A549 (cell line): Measurements from ENCODE around the gene TM4SF18. TPM values are rescaled to one million over a fixed set of nuclear protein-coding genes. Genes with fewer than 3 reads are reported as not detected.

Experiments used
- ATAC-seq, 2 experiments: fragments of 200-7000 bp in 1 of 2; fragments of >200 bp in 1 of 2; cut with Nextera tagmentation in 1 of 2; cut with Tn5 transposase in 1 of 2; 3 replicates each; pipeline versions ENCODE4 v1.8.0 to v1.9.1; 2018 to 2020; ENCODE audit warnings: mild to moderate bottlenecking in 1 of 2, moderate library complexity in 1 of 2
- CTCF ChIA-PET: fragments of 300-600 bp; sonication (Branson Sonifier 250); formaldehyde crosslinking; extraction: SDS; loops from one replicate; lab custom pipeline; 2021; ENCODE audit warnings: antibody characterized with exemption, inconsistent platforms; lab: Yijun Ruan, JAX
- POLR2A ChIA-PET: fragments of 350-600 bp; formaldehyde crosslinking; extraction: SDS; loops from one replicate; lab custom pipeline; 2021; ENCODE audit warnings: antibody characterized with exemption, inconsistent platforms; lab: Yijun Ruan, JAX
- DNase-seq, 2 experiments: peaks; one replicate each; pipeline versions ENCODE4 v3.0.0 to v3.0.0-alpha.2; 2011 to 2016; ENCODE audit warnings: low read depth in 1 of 2, low spot score in 1 of 2
- FAIRE-seq: peaks from 2 replicates; lab custom pipeline; 2011; peaks lifted over from hg19 to GRCh38; lab: Jason Lieb, UNC
- H3K27ac ChIP-seq, 2 experiments: fragments of >200 bp; sonication (Bioruptor Twin); formaldehyde crosslinking; 3 replicates each; pipeline ENCODE4 v1.5.1; 2016 to 2017
- H3K4me1 ChIP-seq: fragments of >200 bp; sonication (Bioruptor Twin); formaldehyde crosslinking; 3 replicates; pipeline ENCODE4 v1.6.1; 2016
- H3K4me2 ChIP-seq: fragments of >200 bp; sonication (Bioruptor Twin); formaldehyde crosslinking; 3 replicates; pipeline ENCODE4 v1.6.1; 2016
- H3K4me3 ChIP-seq: fragments of >200 bp; sonication (Bioruptor Twin); formaldehyde crosslinking; 3 replicates; pipeline ENCODE4 v1.5.1; 2016
- H3K9me3 ChIP-seq: fragments of >200 bp; sonication (Bioruptor Twin); formaldehyde crosslinking; 3 replicates; pipeline ENCODE4 v1.6.1; 2016
- ATOH8 ChIP-seq: fragments of 250-450 bp; sonication (Bioruptor Pico); IDR thresholded peaks from 2 replicates; pipeline ENCODE4 v1.5.0; 2020; ENCODE audit warnings: low read depth, mild to moderate bottlenecking, moderate library complexity
- BCL3 ChIP-seq: fragments of >200 bp; sonication (Bioruptor Twin); formaldehyde crosslinking; IDR thresholded peaks from 3 replicates; pipeline ENCODE4 v1.6.1; 2016
- CBX2 ChIP-seq: fragments of 200-600 bp; sonication (generic); IDR thresholded peaks from 2 replicates; pipeline ENCODE4 v1.6.1; 2016; ENCODE audit warnings: low read depth, mild to moderate bottlenecking, borderline replicate concordance
- CEBPB ChIP-seq, 2 experiments: fragments of >200 bp in 1 of 2; sonication (Bioruptor Twin) in 1 of 2; formaldehyde crosslinking in 1 of 2; IDR thresholded peaks; 2 replicates each; pipeline ENCODE4 v1.6.1; 2012 to 2016
- CHD2 ChIP-seq: fragments of 150-350 bp; IDR thresholded peaks from 2 replicates; pipeline ENCODE4 v1.6.1; 2014; ENCODE audit warnings: low read length; ENCODE audit not compliant: partially characterized antibody
- E2F6 ChIP-seq: IDR thresholded peaks from 2 replicates; pipeline ENCODE4 v1.6.1; 2012; ENCODE audit warnings: low read depth, borderline replicate concordance
- EHMT2 ChIP-seq: fragments of 200-600 bp; sonication (generic); IDR thresholded peaks from 2 replicates; pipeline ENCODE4 v1.6.1; 2016; ENCODE audit warnings: antibody characterized with exemption, low read depth, mild to moderate bottlenecking, moderate library complexity
- ESRRA ChIP-seq: fragments of 150-350 bp; IDR thresholded peaks from 2 replicates; pipeline ENCODE4 v1.6.1; 2014; ENCODE audit warnings: mild to moderate bottlenecking, low read length, borderline replicate concordance
- FOSL2 ChIP-seq, 2 experiments: fragments of 450-650 bp in 1 of 2; fragments of >200 bp in 1 of 2; sonication (Bioruptor Twin) in 1 of 2; formaldehyde crosslinking; IDR thresholded peaks; 2 replicates each; pipeline versions ENCODE4 v1.5.0 to v1.6.1; 2016 to 2020; ENCODE audit warnings: mild to moderate bottlenecking in 1 of 2, moderate library complexity in 1 of 2
- FOXS1 ChIP-seq: fragments of 250-450 bp; sonication (Bioruptor Pico); IDR thresholded peaks from 2 replicates; pipeline ENCODE4 v1.5.0; 2020; ENCODE audit warnings: mild to moderate bottlenecking, moderate library complexity
- GATA3 ChIP-seq: IDR thresholded peaks from 2 replicates; pipeline ENCODE4 v1.6.1; 2012; ENCODE audit warnings: borderline replicate concordance
- HMGXB4 ChIP-seq: fragments of 250-450 bp; sonication (Bioruptor Pico); IDR thresholded peaks from 2 replicates; pipeline ENCODE4 v1.5.0; 2021; ENCODE audit warnings: mild to moderate bottlenecking, moderate library complexity, borderline replicate concordance
- KDM1A ChIP-seq: fragments of 200-600 bp; sonication (generic); IDR thresholded peaks from 2 replicates; pipeline ENCODE4 v1.6.1; 2016; ENCODE audit warnings: low read depth, mild to moderate bottlenecking
- MAFK ChIP-seq: fragments of 450-650 bp; IDR thresholded peaks from 2 replicates; pipeline ENCODE4 v1.6.1; 2014; ENCODE audit not compliant: partially characterized antibody
- MAZ ChIP-seq: fragments of 150-350 bp; IDR thresholded peaks from 2 replicates; pipeline ENCODE4 v1.6.1; 2014; ENCODE audit warnings: antibody characterized with exemption, low read depth, low read length, borderline replicate concordance
- MYC ChIP-seq: IDR thresholded peaks from 2 replicates; pipeline ENCODE4 v1.6.1; 2012; ENCODE audit warnings: mild to moderate bottlenecking, inconsistent platforms, low read length, improper control_type of control experiment, borderline replicate concordance
- NFE2L2 ChIP-seq: fragments of 150-350 bp; conservative IDR thresholded peaks from 2 replicates; pipeline ENCODE4 v1.6.1; 2014; ENCODE audit warnings: low read length
- NPAS2 ChIP-seq: fragments of 250-450 bp; sonication (Bioruptor Pico); IDR thresholded peaks from 2 replicates; pipeline ENCODE4 v1.8.0; 2022; ENCODE audit warnings: mild to moderate bottlenecking, moderate library complexity, borderline replicate concordance
- PHF8 ChIP-seq: fragments of 200-600 bp; sonication (generic); IDR thresholded peaks from 2 replicates; pipeline ENCODE4 v1.6.1; 2016; ENCODE audit warnings: low read depth, mild to moderate bottlenecking, antibody characterized with exemption, moderate library complexity, borderline replicate concordance
- POLR2A ChIP-seq: IDR thresholded peaks from 2 replicates; pipeline ENCODE4 v1.6.1; 2012; ENCODE audit warnings: mild to moderate bottlenecking, low read length
- POLR2AphosphoS2 ChIP-seq: conservative IDR thresholded peaks from 2 replicates; pipeline ENCODE4 v1.6.1; 2012; ENCODE audit warnings: low read length, improper control_type of control experiment, inconsistent platforms
- RAD21 ChIP-seq, 2 experiments: fragments of >200 bp in 1 of 2; sonication (Bioruptor Twin) in 1 of 2; formaldehyde crosslinking in 1 of 2; IDR thresholded peaks in 1 of 2; conservative IDR thresholded peaks in 1 of 2; 2 replicates in 1 of 2; 3 replicates in 1 of 2; pipeline ENCODE4 v1.6.1; 2012 to 2018; ENCODE audit warnings: inconsistent platforms in 1 of 2
- RARB ChIP-seq: fragments of 250-450 bp; sonication (Bioruptor Pico); IDR thresholded peaks from 2 replicates; pipeline ENCODE4 v1.8.0; 2021; ENCODE audit warnings: mild to moderate bottlenecking, moderate library complexity
- REST ChIP-seq: fragments of 200-600 bp; sonication (generic); IDR thresholded peaks from 2 replicates; pipeline ENCODE4 v1.6.1; 2016; ENCODE audit warnings: antibody characterized with exemption, mild to moderate bottlenecking, moderate library complexity
- RFX5 ChIP-seq: fragments of 450-650 bp; IDR thresholded peaks from 2 replicates; pipeline ENCODE4 v1.7.1; 2014; ENCODE audit warnings: antibody characterized with exemption, mild to moderate bottlenecking, moderate library complexity
- TFCP2L1 ChIP-seq: fragments of 250-450 bp; sonication (Bioruptor Pico); IDR thresholded peaks from 2 replicates; pipeline ENCODE4 v1.5.0; 2021; ENCODE audit warnings: mild to moderate bottlenecking
- ZNF302 ChIP-seq: fragments of 250-450 bp; sonication (Bioruptor Pico); IDR thresholded peaks from 2 replicates; pipeline ENCODE4 v1.9.0; 2021; ENCODE audit warnings: inconsistent platforms, mild to moderate bottlenecking, moderate library complexity
- ZSCAN20 ChIP-seq: fragments of 250-450 bp; sonication (Bioruptor Pico); IDR thresholded peaks from 2 replicates; pipeline ENCODE4 v1.8.0; 2022; ENCODE audit warnings: mild to moderate bottlenecking, moderate library complexity
- WGBS: methylation state at CpG from one replicate; pipeline ENCODE4 v1.1.6; 2017; ENCODE audit errors: missing lambda C conversion rate; 5-methylcytosine and 5-hydroxymethylcytosine counted together
- polyA plus RNA-seq, 4 experiments: library from polyadenylated mRNA; depleted of rRNA in 3 of 4; stranded (reverse); fragments of >200 nt; fragmentation: RNase III in 1 of 4; extraction: RNeasy Plus Mini Kit Qiagen cat#74134 plus additional on column Dnase treatment in 1 of 4; gene quantifications; 2 replicates in 3 of 4; 3 replicates in 1 of 4; pipeline ENCODE4 v1.2.3, GENCODE V29; 2011 to 2017

The TM4SF18 gene
- polyA plus RNA-seq, 2 of the 4 experiments (the other 2 are of a cell fraction), result 51.3 to 99.8 TPM

- TF ChIP-seq EHMT2, result no peak
- TF ChIP-seq KDM1A, result no peak
- no peak for TF ChIP-seq FOSL2 (IDR thresholded peaks at IDR 0.05)
- no peak for TF ChIP-seq FOSL2 (CRISPR knock-in tag; IDR thresholded peaks at IDR 0.05)
- TF ChIP-seq TFCP2L1 (CRISPR knock-in tag), result no peak
- TF ChIP-seq MAZ, result no peak
- no peak for TF ChIP-seq ZSCAN20 (CRISPR knock-in tag)
- no peak for TF ChIP-seq ESRRA
- no peak for TF ChIP-seq MYC
- TF ChIP-seq GATA3, result no peak
- TF ChIP-seq POLR2A, result no peak
- TF ChIP-seq CHD2, result no peak
- no peak for TF ChIP-seq CBX2
- no peak for TF ChIP-seq RAD21 (conservative IDR thresholded peaks at IDR 0.05 in 1 of 2, IDR thresholded peaks at IDR 0.05 in 1 of 2)
- no peak for TF ChIP-seq ATOH8 (CRISPR knock-in tag)
- no peak for TF ChIP-seq BCL3
- TF ChIP-seq FOXS1, result no peak
- Histone ChIP-seq H3K4me2 (peak overlapping the region; percentile 66), H3K4me3 (no peak overlapping the region), H3K4me1 (peaks cover 34% of the 10 kb centered on the region), H3K9me3 (no peaks in the 10 kb centered on the region), H3K27ac (peak overlapping the region; percentile 85 to 90)
- DNase-seq (no peak), FAIRE-seq (no peak), ATAC-seq (peak in 1 of 2 experiments; percentile 29; a peak in 2 of 6 replicates)
- WGBS, result 44% methylated on average over 2 of the region's 2 CpGs
- CTCF ChIA-PET, result interaction anchor here (0.8 to 3.3 kb wide), 4 partner anchors 8 to 18 kb away, joined by 3 to 21 read pairs (median 6); partner anchors contain the start of gene TM4SF18
- POLR2A ChIA-PET, result interaction anchor here (0.7 kb wide), 1 partner anchor 24 kb away, joined by 3 read pairs; no protein-coding TSS in a partner anchor
Observed at GRCh38 chr3:149316437-149316836, 17.0 kb downstream of the TM4SF18 start.

- Histone ChIP-seq H3K27ac (peak overlapping the region; percentile 85 to 90), H3K9me3 (no peaks in the 10 kb centered on the region), H3K4me3 (no peak overlapping the region), H3K4me2 (peak overlapping the region; percentile 66), H3K4me1 (peaks cover 40% of the 10 kb centered on the region)
- FAIRE-seq (no peak), ATAC-seq (peak; percentile 66 to 69; a peak in 5 of 6 replicates), DNase-seq (no peak)
- ChIA-PET POLR2A (interaction anchor here (0.7 to 2.0 kb wide), 6 partner anchors 9 to 185 kb away, joined by 3 to 12 read pairs (median 3); no protein-coding TSS in a partner anchor), CTCF (interaction anchor here (0.9 to 3.3 kb wide), 5 partner anchors 9 to 42 kb away, joined by 3 to 21 read pairs (median 4); partner anchors contain the start of gene TM4SF18)
- 30% methylated on average over 3 of the region's 3 CpGs for WGBS
- TF ChIP-seq REST, result no peak
- TF ChIP-seq HMGXB4, result no peak
- TF ChIP-seq PHF8, result no peak
- no peak for TF ChIP-seq E2F6
- no peak for TF ChIP-seq NPAS2 (CRISPR knock-in tag)
- no peak for TF ChIP-seq MAFK
- no peak for TF ChIP-seq RARB (CRISPR knock-in tag)
- no peak for TF ChIP-seq RAD21 (conservative IDR thresholded peaks at IDR 0.05 in 1 of 2, IDR thresholded peaks at IDR 0.05 in 1 of 2)
- TF ChIP-seq ZSCAN20 (CRISPR knock-in tag), result no peak
- TF ChIP-seq ZNF302 (CRISPR knock-in tag), result no peak
- no peak for TF ChIP-seq RFX5
- no peak for TF ChIP-seq POLR2AphosphoS2
- TF ChIP-seq CEBPB (IDR thresholded peaks at IDR 0.05), result no peak
- no peak for TF ChIP-seq NFE2L2
Observed at GRCh38 chr3:149315694-149316093, 17.7 kb downstream of the TM4SF18 start.
